Body of pancreas (tissue), 4 donors: Measurements from ENCODE around the gene SUSD4.

Experiments used
- CTCF ChIP-seq, 7 experiments: fragments of 450-650 bp in 4 of 7; fragments of 200-600 bp in 3 of 7; sonication (generic) in 3 of 7; IDR thresholded peaks; one replicate each; pipeline ENCODE4 v1.5.1; 2016 to 2019; ENCODE audit warnings: antibody characterized with exemption in 7 of 7
- POLR2A ChIP-seq, 3 donors: fragments of 450-650 bp; IDR thresholded peaks; one replicate each; pipeline ENCODE4 v1.6.1; 2016; ENCODE audit warnings: antibody characterized with exemption in 3 of 3, mild to moderate bottlenecking in 2 of 3

GRCh38 chr1:223229756-223230155 lies 134.2 kb downstream of the SUSD4 start:
- TF ChIP-seq CTCF (IDR thresholded peaks at IDR 0.05) (no peak), POLR2A (IDR thresholded peaks at IDR 0.05) (no peak)
